Trophoblast cell (in vitro differentiated cells and primary cell): ENCODE data around the gene SMARCD3.

ENCODE experiments used
- DNase-seq, 2 donors: peaks; one replicate each; pipeline ENCODE4 v3.0.0-alpha.2; 2016
- H2AFZ ChIP-seq: 2 replicates; pipeline ENCODE4 v1.6.1; 2013; ENCODE audit warnings: low read length, moderate library complexity, mild to moderate bottlenecking; ENCODE audit not compliant: insufficient read depth, poor library complexity
- H2AK5ac ChIP-seq: 2 replicates; pipeline ENCODE4 v1.6.1; 2013; ENCODE audit warnings: mild to moderate bottlenecking, low read length
- H2BK120ac ChIP-seq: 2 replicates; pipeline ENCODE4 v1.6.1; 2013; ENCODE audit warnings: low read length, mild to moderate bottlenecking, moderate library complexity; ENCODE audit not compliant: insufficient read depth, poor library complexity
- H2BK12ac ChIP-seq: 2 replicates; pipeline ENCODE4 v1.6.1; 2013; ENCODE audit warnings: mild to moderate bottlenecking, low read length, moderate library complexity
- H2BK5ac ChIP-seq: 2 replicates; pipeline ENCODE4 v1.6.1; 2013; ENCODE audit warnings: low read length, low read depth, moderate library complexity, mild to moderate bottlenecking; ENCODE audit not compliant: poor library complexity
- H3K14ac ChIP-seq: 2 replicates; pipeline ENCODE4 v1.6.1; 2013; ENCODE audit warnings: mild to moderate bottlenecking, low read length
- H3K18ac ChIP-seq: 2 replicates; pipeline ENCODE4 v1.6.1; 2013; ENCODE audit warnings: mild to moderate bottlenecking, low read length
- H3K23ac ChIP-seq: 2 replicates; pipeline ENCODE4 v1.6.1; 2013; ENCODE audit warnings: low read length
- H3K27ac ChIP-seq: 2 replicates; pipeline ENCODE4 v1.5.1; 2013; ENCODE audit warnings: low read depth, mild to moderate bottlenecking, inconsistent platforms, low read length, moderate library complexity
- H3K27me3 ChIP-seq: 2 replicates; pipeline ENCODE4 v1.6.1; 2013; ENCODE audit warnings: inconsistent platforms, mild to moderate bottlenecking, low read length, moderate library complexity; ENCODE audit not compliant: insufficient read depth
- H3K36me3 ChIP-seq, 2 experiments: 1 replicate in 1 of 2; 2 replicates in 1 of 2; pipeline ENCODE4 v1.6.1; 2013; ENCODE audit warnings: low read length in 2 of 2, mild to moderate bottlenecking in 2 of 2, moderate library complexity in 1 of 2; ENCODE audit not compliant: insufficient read depth in 2 of 2, control insufficient read depth in 1 of 2
- H3K4ac ChIP-seq: 2 replicates; pipeline ENCODE4 v1.6.1; 2013; ENCODE audit warnings: low read depth, mild to moderate bottlenecking, low read length, moderate library complexity
- H3K4me1 ChIP-seq, 2 experiments: 1 replicate in 1 of 2; 2 replicates in 1 of 2; pipeline ENCODE4 v1.6.1; 2013; ENCODE audit warnings: low read length in 2 of 2, mild to moderate bottlenecking in 2 of 2, moderate library complexity in 1 of 2; ENCODE audit not compliant: insufficient read depth in 2 of 2, control insufficient read depth in 1 of 2
- H3K4me2 ChIP-seq: 2 replicates; pipeline ENCODE4 v1.6.1; 2013; ENCODE audit warnings: inconsistent platforms, mild to moderate bottlenecking, low read length, moderate library complexity
- H3K4me3 ChIP-seq: 2 replicates; pipeline ENCODE4 v1.5.1; 2013; ENCODE audit warnings: mild to moderate bottlenecking, low read depth, low read length, inconsistent platforms
- H3K79me1 ChIP-seq: one replicate; pipeline ENCODE4 v1.6.1; 2013; ENCODE audit warnings: low read length
- H3K79me2 ChIP-seq: 2 replicates; pipeline ENCODE4 v1.6.1; 2013; ENCODE audit warnings: low read length, mild to moderate bottlenecking; ENCODE audit not compliant: control insufficient read depth, insufficient read depth, poor library complexity
- H3K9ac ChIP-seq: 2 replicates; pipeline ENCODE4 v1.6.1; 2013; ENCODE audit warnings: mild to moderate bottlenecking, low read length
- H3K9me3 ChIP-seq: 2 replicates; pipeline ENCODE4 v1.6.1; 2013; ENCODE audit warnings: low read depth, mild to moderate bottlenecking, control low read depth, inconsistent platforms, low read length; ENCODE audit not compliant: insufficient read depth
- H4K12ac ChIP-seq: 2 replicates; pipeline ENCODE4 v1.6.1; 2013; ENCODE audit warnings: low read depth, mild to moderate bottlenecking, low read length, moderate library complexity
- H4K8ac ChIP-seq: 2 replicates; pipeline ENCODE4 v1.6.1; 2013; ENCODE audit warnings: low read depth, mild to moderate bottlenecking, low read length, moderate library complexity
- H4K91ac ChIP-seq: one replicate; pipeline ENCODE4 v1.6.1; 2013; ENCODE audit warnings: low read depth, mild to moderate bottlenecking, low read length, moderate library complexity
- WGBS: extraction: QIAGEN DNeasy Blood & Tissue Kit; methylation state at CpG from one replicate; pipeline ENCODE4 v1.1.7; 2013; ENCODE audit warnings: missing lambda C conversion rate; ENCODE audit not compliant: insufficient read length, insufficient coverage; ENCODE audit errors: extremely low coverage; 5-methylcytosine and 5-hydroxymethylcytosine counted together

Gene SMARCD3

DNA sequence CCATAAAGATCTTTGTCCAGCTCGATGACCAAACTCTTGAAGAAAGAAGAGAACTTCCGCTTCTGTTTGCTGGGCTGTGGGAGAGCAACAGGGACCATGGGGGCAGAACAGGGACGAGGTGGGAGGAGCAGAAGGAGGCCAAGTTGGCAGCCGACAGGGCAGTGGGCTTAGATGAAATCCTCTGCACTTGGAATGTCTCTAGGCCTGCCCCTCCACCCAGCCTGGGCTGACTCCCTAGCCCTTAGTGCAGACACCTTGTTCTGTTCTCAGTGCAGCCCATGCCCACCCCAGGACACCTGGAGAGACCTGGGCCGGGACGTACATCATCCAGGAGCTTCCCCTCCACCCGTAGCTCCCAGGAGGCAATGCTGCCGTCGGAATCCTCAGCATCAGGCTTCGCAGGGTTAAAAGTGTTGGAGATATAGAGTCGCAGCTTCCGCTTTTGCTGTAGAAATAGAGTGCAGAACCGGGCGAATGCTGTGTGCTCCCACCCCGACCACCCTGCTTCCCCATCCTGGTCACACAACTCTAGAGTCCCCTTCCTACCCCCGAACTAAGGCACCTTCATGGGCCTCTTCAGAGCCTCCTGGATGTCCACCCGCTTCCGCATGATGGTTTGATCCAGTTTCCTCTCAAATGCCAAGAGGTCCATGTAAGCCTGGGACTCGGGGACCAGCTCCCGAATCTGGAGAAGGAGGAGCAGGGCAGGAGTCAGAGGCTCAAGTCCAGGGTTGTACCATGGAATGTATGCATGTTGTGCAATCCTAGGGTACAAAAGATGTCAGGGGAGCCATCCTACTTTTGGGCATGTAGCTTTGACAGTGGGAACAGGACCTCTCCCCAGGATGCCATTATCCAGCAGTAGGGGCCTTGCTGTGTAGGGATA is 6.1 kb downstream of the SMARCD3 start:
- Histone ChIP-seq H2AK5ac (no peak overlapping the region), H3K27me3 (peaks cover 6% of the 10 kb centered on the region), H2BK12ac (no peak overlapping the region), H3K23ac (no peak overlapping the region), H3K36me3 (peaks cover 33 to 35% of the 10 kb centered on the region in 2 experiments), H4K8ac (no peak overlapping the region), H3K79me2 (no peaks in the 10 kb centered on the region), H4K12ac (no peak overlapping the region), H3K4me3 (no peak overlapping the region), H2AFZ (no peak overlapping the region), H2BK5ac (no peak overlapping the region), H3K4ac (no peak overlapping the region), H3K9me3 (no peaks in the 10 kb centered on the region), H2BK120ac (no peak overlapping the region), H3K27ac (no peak overlapping the region), H3K9ac (peak overlapping the region; percentile 28), H4K91ac (no peak overlapping the region), H3K4me1 (peaks cover 3 to 15% of the 10 kb centered on the region in 2 experiments), H3K18ac (no peak overlapping the region), H3K4me2 (no peak overlapping the region), H3K14ac (no peak overlapping the region), H3K79me1 (no peaks in the 10 kb centered on the region)
- no CpG with 5 or more reads among the region's 20 CpGs for WGBS
- no peak for DNase-seq

DNA sequence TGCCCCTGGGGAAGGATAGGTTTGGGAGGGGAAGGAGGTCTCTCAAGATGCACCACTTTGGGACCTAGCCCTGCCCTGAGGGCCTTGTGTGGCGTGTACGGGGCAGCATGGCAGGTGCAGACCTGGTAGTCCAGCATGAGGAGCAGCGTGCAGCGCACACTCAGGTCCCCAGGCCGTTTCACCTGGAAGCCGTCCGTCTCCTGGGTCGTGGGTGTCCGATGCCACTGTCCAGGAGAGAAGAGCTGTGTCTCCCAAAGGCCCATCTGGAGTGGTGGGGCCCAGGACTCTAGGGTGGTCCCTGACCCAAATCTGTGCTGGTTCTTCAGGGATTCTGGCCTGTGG is 6.8 kb downstream of the SMARCD3 start:
- DNase-seq = no peak
- Histone ChIP-seq H2AK5ac (no peak overlapping the region), H3K4me3 (no peak overlapping the region), H3K36me3 (peaks cover 37 to 39% of the 10 kb centered on the region in 2 experiments), H2BK120ac (no peak overlapping the region), H2BK12ac (no peak overlapping the region), H3K18ac (no peak overlapping the region), H3K4ac (no peak overlapping the region), H4K8ac (no peak overlapping the region), H3K14ac (no peak overlapping the region), H3K9ac (no peak overlapping the region), H4K12ac (no peak overlapping the region), H3K9me3 (no peaks in the 10 kb centered on the region), H3K4me1 (peaks cover 3 to 11% of the 10 kb centered on the region in 2 experiments), H2BK5ac (no peak overlapping the region), H3K23ac (no peak overlapping the region), H4K91ac (no peak overlapping the region), H3K79me2 (no peaks in the 10 kb centered on the region), H3K4me2 (no peak overlapping the region), H3K79me1 (no peaks in the 10 kb centered on the region), H3K27me3 (peaks cover 6% of the 10 kb centered on the region), H3K27ac (no peak overlapping the region), H2AFZ (no peak overlapping the region)
- WGBS = no CpG with 5 or more reads among the region's 9 CpGs

DNA sequence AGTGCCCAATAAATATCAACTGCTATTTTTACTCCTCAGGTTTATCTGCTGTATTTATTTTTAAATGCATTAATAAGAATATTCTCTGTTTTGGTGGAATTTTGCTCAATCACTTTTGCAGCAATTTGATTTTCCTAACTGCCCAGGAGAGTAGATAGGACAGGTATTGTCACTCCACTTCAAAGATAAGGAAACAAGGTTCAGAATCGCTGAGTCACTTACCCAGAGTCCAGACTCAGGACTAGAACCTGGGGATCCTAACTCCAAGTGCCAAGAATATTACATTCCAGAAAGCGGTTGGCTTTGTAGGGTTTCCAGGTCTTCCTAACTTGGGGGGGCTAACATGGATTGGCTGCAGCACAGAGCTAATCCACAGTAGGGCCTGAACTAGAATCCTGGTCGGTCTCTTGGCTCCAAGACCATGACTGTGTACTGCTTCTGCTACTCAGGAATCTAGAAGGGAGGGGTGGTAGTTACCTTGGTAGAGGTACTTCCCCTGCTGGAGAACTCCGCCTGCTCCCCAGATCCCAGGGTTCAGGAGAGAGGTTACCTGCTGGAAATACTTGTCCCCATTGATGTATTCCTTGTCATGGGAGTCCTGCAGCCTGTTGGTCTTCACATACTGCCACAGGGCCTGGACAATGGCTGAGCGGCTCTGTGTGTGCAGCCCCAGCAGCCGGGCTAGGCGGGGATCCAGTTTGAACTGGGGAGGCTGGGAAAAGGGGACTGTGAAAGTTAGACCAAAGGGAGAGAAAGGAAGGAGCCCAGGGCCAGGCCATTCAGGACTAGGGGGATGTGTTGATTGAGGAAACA is 7.3 kb downstream of the SMARCD3 start:
- no peak overlapping the region for H4K91ac ChIP-seq
- H3K27me3 ChIP-seq = peaks cover 6% of the 10 kb centered on the region
- no peak overlapping the region for H4K8ac ChIP-seq
- no peaks in the 10 kb centered on the region for H3K79me2 ChIP-seq
- no peak overlapping the region for H3K4me2 ChIP-seq
- no peak overlapping the region for H3K4me3 ChIP-seq
- no peaks in the 10 kb centered on the region for H3K9me3 ChIP-seq
- no peak overlapping the region for H2AFZ ChIP-seq
- H3K18ac ChIP-seq = no peak overlapping the region
- H2BK5ac ChIP-seq = no peak overlapping the region
- H3K14ac ChIP-seq = no peak overlapping the region
- no peak overlapping the region for H3K4ac ChIP-seq
- H3K23ac ChIP-seq = no peak overlapping the region
- DNase-seq = no peak
- H3K27ac ChIP-seq = no peak overlapping the region
- no CpG with 5 or more reads among the region's 7 CpGs for WGBS
- H4K12ac ChIP-seq = no peak overlapping the region
- no peak overlapping the region for H2BK12ac ChIP-seq
- H3K9ac ChIP-seq = no peak overlapping the region
- H3K36me3 ChIP-seq = peaks cover 41 to 45% of the 10 kb centered on the region in 2 experiments
- H2BK120ac ChIP-seq = no peak overlapping the region
- H3K79me1 ChIP-seq = no peaks in the 10 kb centered on the region
- H3K4me1 ChIP-seq = peaks cover 3 to 8% of the 10 kb centered on the region in 2 experiments
- no peak overlapping the region for H2AK5ac ChIP-seq

DNA sequence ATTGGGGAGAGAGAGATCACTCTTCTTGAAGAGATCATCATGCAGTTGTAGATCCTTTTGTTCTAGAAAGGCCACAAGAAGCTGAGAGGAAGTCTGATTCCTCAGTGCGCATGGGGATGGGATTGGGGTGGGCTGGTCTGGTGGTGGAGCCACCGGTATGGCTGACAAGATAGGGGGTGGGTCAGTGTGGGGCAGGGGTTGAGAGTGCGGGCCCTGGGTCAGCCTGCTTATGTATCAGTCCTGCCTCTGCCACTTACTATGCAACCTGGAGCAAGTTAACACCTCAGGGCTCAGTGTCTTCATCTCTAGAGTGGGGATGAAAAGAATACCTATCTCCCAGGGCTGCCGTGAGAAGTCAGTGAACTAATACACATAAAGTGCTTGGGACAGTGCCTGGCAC is 8.0 kb downstream of the SMARCD3 start:
- no peak overlapping the region for H4K12ac ChIP-seq
- no peak overlapping the region for H3K4ac ChIP-seq
- H3K79me2 ChIP-seq = no peaks in the 10 kb centered on the region
- peaks cover 6% of the 10 kb centered on the region for H3K27me3 ChIP-seq
- H4K8ac ChIP-seq = no peak overlapping the region
- no peak overlapping the region for H3K4me2 ChIP-seq
- no CpG with 5 or more reads among the region's 4 CpGs for WGBS
- no peak overlapping the region for H3K14ac ChIP-seq
- peaks cover 44 to 50% of the 10 kb centered on the region in 2 experiments for H3K36me3 ChIP-seq
- peaks cover under 1% of the 10 kb centered on the region for H3K9me3 ChIP-seq
- no peak overlapping the region for H4K91ac ChIP-seq
- H2BK12ac ChIP-seq = no peak overlapping the region
- no peak overlapping the region for H3K27ac ChIP-seq
- H3K4me1 ChIP-seq = peaks cover 3 to 5% of the 10 kb centered on the region in 2 experiments
- no peak overlapping the region for H2BK120ac ChIP-seq
- H2BK5ac ChIP-seq = no peak overlapping the region
- no peak overlapping the region for H3K9ac ChIP-seq
- H3K79me1 ChIP-seq = no peaks in the 10 kb centered on the region
- no peak overlapping the region for H2AFZ ChIP-seq
- no peak overlapping the region for H3K23ac ChIP-seq
- H2AK5ac ChIP-seq = no peak overlapping the region
- H3K4me3 ChIP-seq = no peak overlapping the region
- DNase-seq = no peak
- H3K18ac ChIP-seq = no peak overlapping the region
